ENCODE results near the gene IER2. TPM values are rescaled to one million over a fixed set of nuclear protein-coding genes. Genes with fewer than 3 reads are reported as not detected.

The IER2 gene
- total and polyA plus RNA-seq, 9 of the 15 experiments (the other 6 are each of a cell fraction or from before 2014, with no cell fraction given) = 4.5 to 205 (median 23.7) TPM

DNA sequence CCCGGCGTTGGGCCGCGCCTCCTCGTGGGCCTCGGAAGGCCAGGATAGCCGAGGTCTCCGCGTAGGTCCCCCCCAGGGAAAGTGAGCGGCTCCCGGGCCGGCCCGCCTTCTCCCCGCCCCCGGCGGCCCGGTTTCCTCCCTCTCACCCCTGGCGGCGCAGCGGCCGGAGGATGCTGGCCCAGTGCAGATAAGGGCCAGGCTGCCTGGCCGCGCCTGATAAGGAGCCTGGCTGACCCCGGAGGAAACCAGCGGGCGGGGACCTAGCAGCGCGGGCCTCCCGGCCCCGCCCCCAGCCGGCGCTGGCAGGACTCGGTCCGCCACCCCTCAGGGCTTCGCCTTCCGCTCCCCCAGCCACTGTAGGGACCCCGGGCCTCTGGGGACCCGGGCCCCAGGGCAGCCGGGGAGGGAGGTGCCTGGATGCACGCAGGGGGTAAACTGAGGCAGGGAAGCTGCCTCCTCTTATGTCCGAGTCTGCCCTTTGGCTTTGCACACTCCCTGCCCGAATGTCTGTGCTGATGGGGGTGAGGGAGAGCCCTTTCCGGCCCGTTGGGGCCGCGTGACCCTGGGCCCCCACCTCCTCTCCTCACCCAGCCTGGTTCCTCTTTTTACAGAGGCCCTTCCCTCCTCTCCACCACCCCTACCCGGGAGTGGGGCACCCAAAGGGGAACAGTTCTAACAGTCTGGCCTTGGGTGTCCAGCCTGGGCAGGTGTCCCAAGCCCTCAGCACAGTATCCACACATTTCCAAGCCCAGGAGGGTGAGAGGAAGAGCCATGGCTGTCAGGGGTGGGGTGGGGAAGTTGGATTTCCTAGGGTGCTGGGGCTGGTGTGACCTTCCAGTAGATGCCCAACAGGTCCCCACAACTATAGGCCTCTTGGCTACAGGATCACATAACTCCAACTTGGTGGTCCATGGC is 47.3 kb upstream of the IER2 start, which contains the start of gene LYL1 (continued):
- TF ChIP-seq, protein P1, sequence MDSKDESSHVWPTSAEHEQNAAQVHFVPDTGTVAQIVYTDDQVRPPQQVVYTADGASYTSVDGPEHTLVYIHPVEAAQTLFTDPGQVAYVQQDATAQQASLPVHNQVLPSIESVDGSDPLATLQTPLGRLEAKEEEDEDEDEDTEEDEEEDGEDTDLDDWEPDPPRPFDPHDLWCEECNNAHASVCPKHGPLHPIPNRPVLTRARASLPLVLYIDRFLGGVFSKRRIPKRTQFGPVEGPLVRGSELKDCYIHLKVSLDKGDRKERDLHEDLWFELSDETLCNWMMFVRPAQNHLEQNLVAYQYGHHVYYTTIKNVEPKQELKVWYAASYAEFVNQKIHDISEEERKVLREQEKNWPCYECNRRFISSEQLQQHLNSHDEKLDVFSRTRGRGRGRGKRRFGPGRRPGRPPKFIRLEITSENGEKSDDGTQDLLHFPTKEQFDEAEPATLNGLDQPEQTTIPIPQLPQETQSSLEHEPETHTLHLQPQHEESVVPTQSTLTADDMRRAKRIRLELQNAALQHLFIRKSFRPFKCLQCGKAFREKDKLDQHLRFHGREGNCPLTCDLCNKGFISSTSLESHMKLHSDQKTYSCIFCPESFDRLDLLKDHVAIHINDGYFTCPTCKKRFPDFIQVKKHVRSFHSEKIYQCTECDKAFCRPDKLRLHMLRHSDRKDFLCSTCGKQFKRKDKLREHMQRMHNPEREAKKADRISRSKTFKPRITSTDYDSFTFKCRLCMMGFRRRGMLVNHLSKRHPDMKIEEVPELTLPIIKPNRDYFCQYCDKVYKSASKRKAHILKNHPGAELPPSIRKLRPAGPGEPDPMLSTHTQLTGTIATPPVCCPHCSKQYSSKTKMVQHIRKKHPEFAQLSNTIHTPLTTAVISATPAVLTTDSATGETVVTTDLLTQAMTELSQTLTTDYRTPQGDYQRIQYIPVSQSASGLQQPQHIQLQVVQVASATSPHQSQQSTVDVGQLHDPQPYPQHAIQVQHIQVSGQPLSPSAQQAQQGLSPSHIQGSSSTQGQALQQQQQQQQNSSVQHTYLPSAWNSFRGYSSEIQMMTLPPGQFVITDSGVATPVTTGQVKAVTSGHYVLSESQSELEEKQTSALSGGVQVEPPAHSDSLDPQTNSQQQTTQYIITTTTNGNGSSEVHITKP (IDR thresholded peaks at IDR 0.05; ENCODE audit: partially characterized antibody) = peak; percentile 98
- TF ChIP-seq, protein P2, sequence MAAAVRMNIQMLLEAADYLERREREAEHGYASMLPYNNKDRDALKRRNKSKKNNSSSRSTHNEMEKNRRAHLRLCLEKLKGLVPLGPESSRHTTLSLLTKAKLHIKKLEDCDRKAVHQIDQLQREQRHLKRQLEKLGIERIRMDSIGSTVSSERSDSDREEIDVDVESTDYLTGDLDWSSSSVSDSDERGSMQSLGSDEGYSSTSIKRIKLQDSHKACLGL (CRISPR knock-in tag; IDR thresholded peaks at IDR 0.05; ENCODE audit: borderline replicate concordance, poor library complexity, severe bottlenecking) = no peak
- peak; percentile 98 to 99 for TF ChIP-seq MAZ (CRISPR knock-in tag; conservative IDR thresholded peaks at IDR 0.05 in 1 of 2, IDR thresholded peaks at IDR 0.05 in 1 of 2)
- 0 out of 2 replicates have a peak, but pooled peaks have one; percentile 27 for TF ChIP-seq SIN3B (IDR thresholded peaks at IDR 0.05; ENCODE audit: low read depth)
- TF ChIP-seq HEY1 (CRISPR knock-in tag; IDR thresholded peaks at IDR 0.05; ENCODE audit: borderline replicate concordance) = peak; percentile 85; the same call in 1 of the 2 replicates
- TF ChIP-seq SP1 (CRISPR knock-in tag; IDR thresholded peaks at IDR 0.05) = peak; percentile 89
- TF ChIP-seq, protein P3, sequence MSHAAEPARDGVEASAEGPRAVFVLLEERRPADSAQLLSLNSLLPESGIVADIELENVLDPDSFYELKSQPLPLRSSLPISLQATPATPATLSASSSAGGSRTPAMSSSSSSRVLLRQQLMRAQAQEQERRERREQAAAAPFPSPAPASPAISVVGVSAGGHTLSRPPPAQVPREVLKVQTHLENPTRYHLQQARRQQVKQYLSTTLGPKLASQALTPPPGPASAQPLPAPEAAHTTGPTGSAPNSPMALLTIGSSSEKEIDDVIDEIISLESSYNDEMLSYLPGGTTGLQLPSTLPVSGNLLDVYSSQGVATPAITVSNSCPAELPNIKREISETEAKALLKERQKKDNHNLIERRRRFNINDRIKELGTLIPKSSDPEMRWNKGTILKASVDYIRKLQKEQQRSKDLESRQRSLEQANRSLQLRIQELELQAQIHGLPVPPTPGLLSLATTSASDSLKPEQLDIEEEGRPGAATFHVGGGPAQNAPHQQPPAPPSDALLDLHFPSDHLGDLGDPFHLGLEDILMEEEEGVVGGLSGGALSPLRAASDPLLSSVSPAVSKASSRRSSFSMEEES (CRISPR knock-in tag; IDR thresholded peaks at IDR 0.05) = peak; percentile 67
- TF ChIP-seq ZNF445 (CRISPR knock-in tag; IDR thresholded peaks at IDR 0.05; ENCODE audit: low read depth) = no peak
- TF ChIP-seq BRCA1 (IDR thresholded peaks at IDR 0.05) = no peak
- TF ChIP-seq BRCA1 (CRISPR knock-in tag; IDR thresholded peaks at IDR 0.05) = no peak
- TF ChIP-seq ZNF584 (CRISPR knock-in tag; IDR thresholded peaks at IDR 0.05; ENCODE audit: low read depth) = peak; percentile 88
- TF ChIP-seq SREBF1 (IDR thresholded peaks at IDR 0.05; ENCODE audit: borderline replicate concordance, low read depth, low read length) = peak; percentile 56; the same call in 1 of the 2 replicates
- TF ChIP-seq, protein P4, sequence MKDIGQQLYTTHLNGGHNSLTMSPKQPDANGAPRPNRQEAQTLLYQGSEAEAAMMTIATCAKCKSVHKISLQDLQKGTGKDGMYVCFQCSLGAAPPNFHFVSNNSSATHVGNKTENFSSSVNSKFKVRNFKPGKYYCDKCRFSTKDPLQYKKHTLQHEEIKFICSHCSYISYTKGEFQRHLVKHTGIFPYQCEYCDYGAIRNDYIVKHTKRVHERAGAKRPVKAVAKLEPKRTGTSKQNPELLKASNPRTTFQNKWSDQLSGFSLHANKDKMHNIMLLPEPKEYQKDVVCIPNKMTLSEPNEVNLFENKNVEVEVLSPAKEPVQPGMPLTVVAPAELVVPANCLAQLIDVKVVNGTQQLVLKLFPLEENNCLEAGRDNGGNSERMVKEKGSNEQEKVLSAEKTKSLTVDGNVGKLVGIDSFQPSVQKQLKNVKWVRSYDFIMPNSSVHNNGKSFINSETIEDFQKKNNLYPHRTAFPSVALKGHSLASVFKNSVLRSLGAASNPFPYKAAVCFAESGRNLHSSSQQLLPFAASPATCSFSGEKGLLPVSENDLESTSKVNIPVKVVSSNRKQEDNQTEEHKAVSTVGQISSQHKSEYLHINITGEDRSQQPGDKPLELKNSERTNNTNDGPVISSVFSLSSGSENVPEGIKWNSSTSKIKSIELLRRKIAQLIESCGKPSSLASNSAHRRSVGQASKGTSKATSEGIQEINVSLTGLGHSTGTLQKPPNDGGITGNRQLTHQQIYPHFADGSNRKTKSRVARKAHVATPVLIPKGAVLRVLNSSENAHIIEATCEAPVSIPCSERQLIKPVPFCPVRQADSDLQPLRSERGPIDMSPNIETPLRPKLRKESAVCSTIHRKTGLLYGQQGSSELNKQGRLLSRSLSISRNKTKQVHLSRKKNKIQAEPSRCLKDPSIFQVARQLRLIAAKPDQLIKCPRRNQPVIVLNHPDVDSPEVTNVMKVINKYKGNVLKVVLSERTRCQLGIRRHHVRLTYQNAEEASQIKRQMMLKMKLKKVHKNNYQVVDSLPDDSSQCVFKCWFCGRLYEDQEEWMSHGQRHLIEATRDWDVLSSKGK (CRISPR knock-in tag; IDR thresholded peaks at IDR 0.05) = no peak
- no peak for TF ChIP-seq CHD1 (IDR thresholded peaks at IDR 0.05; ENCODE audit: low read length)
- TF ChIP-seq ZBED1 (IDR thresholded peaks at IDR 0.05) = peak; percentile 93
- TF ChIP-seq, protein P5, sequence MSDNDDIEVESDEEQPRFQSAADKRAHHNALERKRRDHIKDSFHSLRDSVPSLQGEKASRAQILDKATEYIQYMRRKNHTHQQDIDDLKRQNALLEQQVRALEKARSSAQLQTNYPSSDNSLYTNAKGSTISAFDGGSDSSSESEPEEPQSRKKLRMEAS (CRISPR knock-in tag; IDR thresholded peaks at IDR 0.05) = peak; percentile 65
- no peak for TF ChIP-seq TAF9B (IDR thresholded peaks at IDR 0.05; ENCODE audit: partially characterized antibody)
